MCF 10A (cell line): ENCODE data around the gene RCAN3. TPM values are rescaled to one million over a fixed set of nuclear protein-coding genes. Genes with fewer than 3 reads are reported as not detected.

Experiments used
- BruUV-seq: library from RNA; stranded (reverse); fragments of 400-500 nt; replicated peaks from 2 replicates; lab custom pipeline; 2021; lab: Mats Ljungman, UMichigan
- CTCF ChIA-PET: fragments of 300-600 bp; sonication (Branson Sonifier 250); formaldehyde crosslinking; extraction: SDS; loops from one replicate; lab custom pipeline; 2021; ENCODE audit warnings: antibody characterized with exemption, inconsistent platforms; lab: Yijun Ruan, JAX
- POLR2A ChIA-PET: fragments of 300-600, 350-650 bp; sonication (Branson Sonifier 250); formaldehyde crosslinking; extraction: SDS; loops from one replicate; lab custom pipeline; 2020; ENCODE audit warnings: antibody characterized with exemption, inconsistent platforms; lab: Yijun Ruan, JAX
- DNase-seq: peaks from one replicate; pipeline ENCODE4 v3.0.0-alpha.2; 2018; ENCODE audit not compliant: unreplicated experiment
- H3K27ac Mint-ChIP-seq: one replicate; pipeline ENCODE4 v1.8.0; 2022; ENCODE audit warnings: mild to moderate bottlenecking, low read depth, mixed read lengths; ENCODE audit not compliant: unreplicated experiment
- H3K27me3 Mint-ChIP-seq: one replicate; pipeline ENCODE4 v1.8.0; 2022; ENCODE audit warnings: mixed read lengths; ENCODE audit not compliant: insufficient read depth, unreplicated experiment
- H3K36me3 Mint-ChIP-seq: one replicate; pipeline ENCODE4 v1.8.0; 2022; ENCODE audit warnings: mild to moderate bottlenecking, moderate library complexity, mixed read lengths; ENCODE audit not compliant: insufficient read depth, unreplicated experiment
- H3K4me1 Mint-ChIP-seq: one replicate; pipeline ENCODE4 v1.8.0; 2022; ENCODE audit warnings: mixed read lengths; ENCODE audit not compliant: insufficient read depth, unreplicated experiment
- H3K4me3 Mint-ChIP-seq: one replicate; pipeline ENCODE4 v1.8.0; 2022; ENCODE audit warnings: mild to moderate bottlenecking, moderate library complexity, mixed read lengths; ENCODE audit not compliant: unreplicated experiment
- H3K9me3 Mint-ChIP-seq: one replicate; pipeline ENCODE4 v1.8.0; 2022; ENCODE audit warnings: mixed read lengths; ENCODE audit not compliant: unreplicated experiment
- intact Hi-C: fragments of 100-400 bp; cut with micrococcal nuclease; formaldehyde crosslinking; loops from 2 replicates; pipeline ENCODE4 v1.14.1; 2022
- total RNA-seq: library from RNA; stranded (reverse); gene quantifications from 2 replicates; pipeline ENCODE4 v1.2.3, GENCODE V29; 2022
- TF ChIP-seq, protein P1 (sequence below): fragments of 200-600 bp; IDR thresholded peaks from one replicate; pipeline ENCODE4 v1.8.0; 2022; ENCODE audit warnings: antibody characterized with exemption, mild to moderate bottlenecking; ENCODE audit not compliant: unreplicated experiment

RCAN3 gene
- total RNA-seq, 1 experiment from 2014 or later = 6.1 TPM

DNA sequence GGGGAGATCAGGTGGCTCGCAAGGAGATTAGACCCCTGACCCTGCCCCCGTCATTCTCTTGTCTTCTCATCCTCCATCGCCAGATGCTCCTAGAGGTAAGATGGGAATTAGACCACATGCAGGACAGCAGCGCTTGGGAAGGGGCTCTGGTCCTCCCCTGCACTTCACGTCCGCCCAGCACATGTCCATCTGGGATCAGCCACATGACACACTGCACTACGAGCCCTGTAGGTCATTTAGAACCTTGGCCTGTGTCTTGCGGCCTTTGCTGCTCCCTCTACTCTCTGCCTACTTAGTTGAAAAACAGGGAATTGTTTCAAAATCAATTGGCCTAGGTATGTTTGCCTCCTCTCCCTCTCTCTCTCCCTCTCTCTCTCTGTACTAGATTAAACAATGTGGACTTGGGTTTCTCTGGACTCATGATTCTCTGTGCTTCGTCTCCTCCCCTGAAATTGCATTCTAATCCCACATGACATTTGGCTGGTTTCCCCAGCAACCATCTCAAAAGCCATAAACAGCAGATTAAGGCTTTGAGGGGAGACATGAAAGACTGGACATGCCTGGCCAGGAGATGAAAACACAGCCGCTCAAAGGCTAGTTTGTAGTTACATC lies 49.4 kb downstream of the RCAN3 start:
- Mint-ChIP-seq H3K9me3 (no peaks in the 10 kb centered on the region), H3K36me3 (no peaks in the 10 kb centered on the region), H3K27ac (no peak overlapping the region), H3K27me3 (peaks cover 11% of the 10 kb centered on the region), H3K4me3 (no peak overlapping the region), H3K4me1 (no peaks in the 10 kb centered on the region)
- intact Hi-C loops = no loop called here
- DNase-seq = no peak
- POLR2A ChIA-PET = no interaction called here
- TF ChIP-seq, protein P1, sequence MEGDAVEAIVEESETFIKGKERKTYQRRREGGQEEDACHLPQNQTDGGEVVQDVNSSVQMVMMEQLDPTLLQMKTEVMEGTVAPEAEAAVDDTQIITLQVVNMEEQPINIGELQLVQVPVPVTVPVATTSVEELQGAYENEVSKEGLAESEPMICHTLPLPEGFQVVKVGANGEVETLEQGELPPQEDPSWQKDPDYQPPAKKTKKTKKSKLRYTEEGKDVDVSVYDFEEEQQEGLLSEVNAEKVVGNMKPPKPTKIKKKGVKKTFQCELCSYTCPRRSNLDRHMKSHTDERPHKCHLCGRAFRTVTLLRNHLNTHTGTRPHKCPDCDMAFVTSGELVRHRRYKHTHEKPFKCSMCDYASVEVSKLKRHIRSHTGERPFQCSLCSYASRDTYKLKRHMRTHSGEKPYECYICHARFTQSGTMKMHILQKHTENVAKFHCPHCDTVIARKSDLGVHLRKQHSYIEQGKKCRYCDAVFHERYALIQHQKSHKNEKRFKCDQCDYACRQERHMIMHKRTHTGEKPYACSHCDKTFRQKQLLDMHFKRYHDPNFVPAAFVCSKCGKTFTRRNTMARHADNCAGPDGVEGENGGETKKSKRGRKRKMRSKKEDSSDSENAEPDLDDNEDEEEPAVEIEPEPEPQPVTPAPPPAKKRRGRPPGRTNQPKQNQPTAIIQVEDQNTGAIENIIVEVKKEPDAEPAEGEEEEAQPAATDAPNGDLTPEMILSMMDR = no peak
- no TSS peak for BruUV-seq
- CTCF ChIA-PET = no interaction called here

DNA sequence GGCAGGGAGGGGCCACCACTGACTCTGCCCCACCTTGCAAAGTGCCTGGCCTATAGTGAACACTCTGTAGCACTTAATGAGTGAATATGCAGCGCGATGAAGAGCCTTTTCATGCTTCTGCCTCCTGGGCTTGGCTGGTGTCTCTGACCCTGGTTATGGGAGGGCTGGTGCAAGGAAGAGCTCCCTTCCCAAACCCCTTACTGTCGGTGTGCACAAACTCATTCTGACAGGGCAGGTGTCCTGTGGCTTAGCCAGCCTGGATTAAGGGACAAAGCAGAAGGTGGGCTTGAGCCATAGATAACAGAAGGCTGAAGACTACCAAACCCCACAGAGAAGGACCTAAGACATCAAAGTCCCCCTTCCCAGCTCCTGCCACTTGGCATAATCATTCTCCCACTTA lies 51.3 kb downstream of the RCAN3 start:
- TF ChIP-seq, protein P1 = no peak
- Mint-ChIP-seq H3K4me3 (no peak overlapping the region), H3K4me1 (no peaks in the 10 kb centered on the region), H3K27me3 (peaks cover 11% of the 10 kb centered on the region), H3K36me3 (no peaks in the 10 kb centered on the region), H3K9me3 (no peaks in the 10 kb centered on the region), H3K27ac (no peak overlapping the region)
- ChIA-PET POLR2A (interaction anchor here (1.7 kb wide), 1 partner anchor 10 kb away, joined by 3 read pairs; no protein-coding TSS in a partner anchor), CTCF (interaction anchor here (1.1 kb wide), 1 partner anchor 33 kb away, joined by 3 read pairs; no protein-coding TSS in a partner anchor)
- no peak for DNase-seq
- no TSS peak for BruUV-seq
- intact Hi-C loops = no loop called here

DNA sequence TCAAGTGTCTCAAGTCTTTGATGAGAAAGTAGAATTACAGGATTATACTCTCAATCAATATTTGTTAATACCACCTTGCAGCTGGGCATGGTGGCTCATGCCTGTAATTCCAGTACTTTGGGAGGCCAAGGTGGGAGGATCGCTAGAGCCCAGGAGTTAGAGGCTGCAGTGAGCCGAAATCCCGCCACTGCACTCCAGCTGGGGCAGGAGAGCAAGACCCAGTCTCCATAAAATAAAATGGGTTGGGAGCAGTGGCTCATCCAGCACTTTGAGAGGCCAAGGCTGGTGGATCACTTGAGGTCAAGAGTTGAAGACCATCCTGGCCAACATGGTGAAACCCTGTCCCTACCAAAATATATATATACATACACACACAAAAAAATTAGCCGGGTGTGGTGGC lies 52.1 kb downstream of the RCAN3 start:
- BruUV-seq = no TSS peak
- Mint-ChIP-seq H3K27ac (no peak overlapping the region), H3K4me3 (no peak overlapping the region), H3K9me3 (no peaks in the 10 kb centered on the region), H3K36me3 (no peaks in the 10 kb centered on the region), H3K4me1 (no peaks in the 10 kb centered on the region), H3K27me3 (peaks cover 11% of the 10 kb centered on the region)
- no peak for DNase-seq
- TF ChIP-seq, protein P1 = no peak
- intact Hi-C loops = no loop called here
- ChIA-PET POLR2A (interaction anchor here (1.7 kb wide), 1 partner anchor 9 kb away, joined by 3 read pairs; no protein-coding TSS in a partner anchor), CTCF (interaction anchor here (1.1 kb wide), 1 partner anchor 33 kb away, joined by 3 read pairs; no protein-coding TSS in a partner anchor)

DNA sequence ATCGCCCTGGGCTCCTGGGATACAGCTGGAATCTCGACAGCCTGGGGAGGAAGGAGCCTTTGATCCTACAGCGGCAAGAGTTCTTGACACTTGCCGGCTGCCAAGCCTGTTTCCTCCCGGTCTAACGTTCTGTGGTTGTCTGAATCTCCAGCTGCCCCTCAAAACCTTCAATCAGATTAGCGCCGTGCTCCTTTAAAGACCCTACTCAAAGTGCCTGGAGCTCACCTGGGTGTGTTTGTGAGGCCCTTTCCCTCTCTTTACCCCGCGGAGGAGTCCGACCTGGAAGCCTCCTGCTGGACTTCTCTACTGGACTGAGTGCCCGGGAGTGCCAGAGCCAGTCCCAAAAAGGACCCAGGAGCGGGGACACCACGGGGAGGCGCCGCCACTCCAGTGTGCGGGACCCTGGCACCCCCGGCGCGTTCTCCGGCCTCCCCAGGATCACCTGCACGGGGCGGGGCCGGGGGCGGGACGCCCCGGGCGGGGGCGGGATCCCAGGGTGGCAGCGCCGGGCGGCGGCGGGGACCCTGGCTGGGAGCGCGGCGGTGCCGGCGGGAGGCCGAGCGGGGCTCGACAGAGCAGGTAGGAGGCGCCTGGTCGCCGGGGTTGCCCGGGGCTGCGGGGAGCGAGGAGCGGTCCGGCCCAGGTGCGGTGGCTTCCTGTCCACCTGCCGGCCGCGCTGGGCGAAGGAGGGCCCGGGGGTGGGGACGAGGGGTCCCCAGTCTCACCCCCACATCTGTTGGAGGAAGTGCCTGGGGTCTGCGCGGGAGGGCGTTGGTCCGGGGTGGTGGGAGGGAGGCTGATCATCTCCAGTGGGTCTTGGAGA lies 53.2 kb downstream of the RCAN3 start, which contains the start of gene NCMAP:
NCMAP (plus strand) TSS at position 497 of the 823 bp plus-strand sequence. CDS start 39,344 bp downstream, outside the sequence.
- POLR2A ChIA-PET = no interaction called here
- intact Hi-C loops = no loop called here
- Mint-ChIP-seq H3K27ac (no peak within 1 kb of the TSS), H3K36me3 (no peaks in the 10 kb centered on the region), H3K4me1 (no peaks in the 10 kb centered on the region), H3K4me3 (peak within 1 kb of the TSS; percentile 8), H3K9me3 (no peaks in the 10 kb centered on the region), H3K27me3 (peaks cover 11% of the 10 kb centered on the region)
- CTCF ChIA-PET = interaction anchor here (0.8 kb wide), 1 partner anchor 395 kb away, joined by 3 read pairs; no protein-coding TSS in a partner anchor
- TF ChIP-seq, protein P1 = no peak
- DNase-seq = no peak
- BruUV-seq = no TSS peak
